Kidney epithelial cell (primary cell): Measurements from ENCODE around the gene NPAS2. TPM values are rescaled to one million over a fixed set of nuclear protein-coding genes. Genes with fewer than 3 reads are reported as not detected.

Experiments
- DNase-seq: peaks from one replicate; pipeline ENCODE4 v3.0.0-alpha.2; 2010; ENCODE audit warnings: low read depth
- H3K27me3 ChIP-seq: 2 replicates; pipeline ENCODE4 v1.6.0; 2011; ENCODE audit warnings: low read length; ENCODE audit not compliant: control insufficient read depth, insufficient read depth
- H3K36me3 ChIP-seq: 2 replicates; pipeline ENCODE4 v1.5.1; 2011; ENCODE audit warnings: low read length; ENCODE audit not compliant: control insufficient read depth, insufficient read depth
- H3K4me3 ChIP-seq: 2 replicates; pipeline ENCODE4 v1.5.1; 2011; ENCODE audit warnings: low read depth, mild to moderate bottlenecking, control low read depth, low read length
- CTCF ChIP-seq: IDR thresholded peaks from 2 replicates; pipeline ENCODE4 v1.5.1; 2011; ENCODE audit warnings: mild to moderate bottlenecking, moderate library complexity, low read length, control low read depth, inconsistent platforms; ENCODE audit not compliant: insufficient read depth, poor library complexity, severe bottlenecking
- total RNA-seq: library from RNA; depleted of rRNA; stranded (reverse); fragments of >200 nt; gene quantifications from 2 replicates; pipeline ENCODE4 v1.2.3, GENCODE V29; 2015

The NPAS2 gene
- total RNA-seq, 1 donor from 2014 or later: 11.2 TPM

GRCh38 chr2:100987974-100988373, 168.0 kb downstream of the NPAS2 start:
- Histone ChIP-seq H3K36me3 (peaks cover 1% of the 10 kb centered on the region), H3K4me3 (no peak overlapping the region), H3K27me3 (no peaks in the 10 kb centered on the region)
- DNase-seq: no peak
- TF ChIP-seq CTCF: no peak

DNA sequence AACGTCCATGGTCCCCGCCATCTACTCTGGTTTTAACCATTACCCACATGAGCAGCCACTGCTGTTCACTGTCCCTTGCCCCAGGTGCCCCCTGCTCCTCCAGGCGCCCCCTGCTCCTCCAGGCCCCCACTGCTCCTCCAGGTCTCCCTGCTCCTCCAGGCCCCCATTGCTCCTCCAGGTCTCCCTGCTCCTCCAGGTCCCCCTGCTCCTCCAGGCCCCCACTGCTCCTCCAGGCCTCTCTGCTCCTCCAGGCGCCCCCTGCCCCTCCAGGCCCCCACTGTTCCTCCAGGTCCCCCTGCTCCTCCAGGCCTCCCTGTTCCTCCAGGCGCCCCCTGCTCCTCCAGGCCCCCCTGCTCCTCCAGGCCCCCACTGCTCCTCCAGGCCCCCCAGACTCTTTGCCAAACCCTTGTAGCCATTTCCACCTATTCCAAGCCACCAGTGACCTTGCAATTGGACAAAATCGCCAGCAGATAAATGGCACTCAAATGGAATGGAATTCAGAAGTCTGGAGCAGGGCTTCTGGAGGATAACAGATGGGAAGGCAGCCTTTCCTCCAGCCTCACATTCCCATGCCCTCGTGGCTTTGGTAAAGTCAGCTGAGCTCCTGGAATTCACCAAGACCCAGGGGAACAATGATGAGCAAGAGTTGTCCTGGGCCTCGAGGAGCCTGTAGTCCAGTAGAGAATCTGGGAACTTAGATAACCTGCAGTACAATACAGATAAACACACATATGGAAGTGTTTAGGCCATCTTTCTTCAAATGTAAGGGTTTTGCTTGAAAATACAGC, 168.9 kb downstream of the NPAS2 start:
- DNase-seq: no peak
- peaks cover 1% of the 10 kb centered on the region for H3K36me3 ChIP-seq
- H3K27me3 ChIP-seq: no peaks in the 10 kb centered on the region
- H3K4me3 ChIP-seq: no peak overlapping the region
- no peak for TF ChIP-seq CTCF

DNA sequence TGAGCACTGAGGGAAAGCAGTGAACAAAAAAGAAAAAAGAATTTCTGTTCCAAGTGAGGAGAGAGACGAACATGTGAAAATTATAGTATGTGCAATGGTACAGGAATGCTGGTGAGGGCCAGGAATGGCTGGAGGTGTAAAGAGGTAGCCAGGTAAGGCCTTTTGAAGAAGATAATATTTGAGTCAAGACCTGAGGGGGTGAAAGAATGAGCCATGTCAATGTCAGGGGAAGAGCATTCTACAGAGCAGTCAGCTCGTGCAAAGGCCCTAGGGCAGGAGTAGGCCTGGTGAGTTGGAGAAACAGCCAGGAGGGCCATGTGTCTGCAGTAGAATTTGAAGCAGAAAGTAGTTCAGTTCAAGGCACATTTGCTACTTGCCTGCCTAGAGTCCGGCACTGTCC, 169.7 kb downstream of the NPAS2 start:
- DNase-seq: no peak
- H3K4me3 ChIP-seq: no peak overlapping the region
- peaks cover 1% of the 10 kb centered on the region for H3K36me3 ChIP-seq
- no peaks in the 10 kb centered on the region for H3K27me3 ChIP-seq
- TF ChIP-seq CTCF: no peak

DNA sequence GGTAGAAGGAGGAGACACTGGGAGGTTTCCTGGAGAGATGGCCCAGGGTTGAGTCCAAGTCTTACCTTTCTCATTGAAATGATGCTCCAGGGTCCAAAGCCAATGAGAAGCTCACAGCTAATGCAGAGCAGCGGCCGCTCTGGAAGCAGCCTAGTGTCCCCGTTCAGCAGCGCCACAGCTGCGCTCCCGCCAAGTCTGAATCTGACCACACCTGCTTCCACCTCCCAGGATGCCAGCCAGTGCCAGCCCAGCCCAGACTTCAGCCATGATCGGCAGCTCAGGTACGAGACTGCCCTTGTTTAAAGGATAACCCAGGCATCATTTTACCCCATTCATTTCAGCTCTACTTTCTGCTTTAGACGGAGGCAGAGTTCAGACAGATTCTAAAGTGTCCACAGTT, 170.2 kb downstream of the NPAS2 start:
- DNase-seq: no peak
- H3K36me3 ChIP-seq: peaks cover 1% of the 10 kb centered on the region
- no peak for TF ChIP-seq CTCF

DNA sequence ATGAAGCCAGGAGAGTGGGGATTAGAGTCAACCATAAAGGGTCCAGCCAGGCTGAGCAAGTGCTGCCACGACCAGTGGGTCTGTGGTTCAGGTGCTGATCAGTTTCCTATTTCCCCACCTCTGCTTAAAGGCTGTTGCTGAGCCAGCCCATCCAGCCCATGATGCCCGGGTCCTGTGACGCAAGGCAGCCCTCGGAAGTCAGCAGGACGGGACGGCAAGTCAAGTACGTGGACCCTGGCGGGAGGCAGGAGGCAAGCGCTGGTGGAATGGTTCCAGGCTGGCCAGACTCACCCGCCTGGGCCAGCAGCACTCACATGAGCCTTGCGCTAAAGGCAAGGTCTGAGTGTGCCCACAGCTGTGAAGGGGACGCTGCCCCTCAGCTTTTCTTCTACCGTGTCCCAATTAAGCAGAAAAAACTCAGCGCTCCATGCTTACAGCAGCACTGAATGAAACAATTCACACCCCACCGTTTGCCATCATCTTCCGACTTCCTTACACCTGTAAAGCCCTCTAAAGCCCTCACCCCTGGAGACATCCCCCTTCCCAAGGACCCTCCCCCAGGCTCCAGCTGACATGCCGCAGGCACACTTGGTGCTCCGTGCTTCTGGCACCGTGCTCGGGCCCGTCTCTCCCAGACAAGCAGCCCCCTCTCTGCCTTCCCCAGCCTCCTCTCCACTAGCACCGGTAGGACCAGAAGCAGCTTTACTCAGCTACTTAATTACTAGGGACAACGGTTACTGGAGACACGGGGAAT, 170.9 kb downstream of the NPAS2 start:
- Histone ChIP-seq H3K27me3 (no peaks in the 10 kb centered on the region), H3K4me3 (no peak overlapping the region), H3K36me3 (peaks cover 1% of the 10 kb centered on the region)
- no peak for DNase-seq
- no peak for TF ChIP-seq CTCF

More for the DNA sequence above, 170.2 kb downstream of the NPAS2 start:
- H3K27me3 ChIP-seq: no peaks in the 10 kb centered on the region
- no peak overlapping the region for H3K4me3 ChIP-seq
